ENCODE measurements around the gene HNRNPR. TPM values are rescaled to one million over a fixed set of nuclear protein-coding genes. Genes with fewer than 3 reads are reported as not detected.

HNRNPR gene
- total and polyA plus RNA-seq, 9 of the 15 experiments (the other 6 are each of a cell fraction or from before 2014, with no cell fraction given): 80.9 to 372 (median 301) TPM

DNA sequence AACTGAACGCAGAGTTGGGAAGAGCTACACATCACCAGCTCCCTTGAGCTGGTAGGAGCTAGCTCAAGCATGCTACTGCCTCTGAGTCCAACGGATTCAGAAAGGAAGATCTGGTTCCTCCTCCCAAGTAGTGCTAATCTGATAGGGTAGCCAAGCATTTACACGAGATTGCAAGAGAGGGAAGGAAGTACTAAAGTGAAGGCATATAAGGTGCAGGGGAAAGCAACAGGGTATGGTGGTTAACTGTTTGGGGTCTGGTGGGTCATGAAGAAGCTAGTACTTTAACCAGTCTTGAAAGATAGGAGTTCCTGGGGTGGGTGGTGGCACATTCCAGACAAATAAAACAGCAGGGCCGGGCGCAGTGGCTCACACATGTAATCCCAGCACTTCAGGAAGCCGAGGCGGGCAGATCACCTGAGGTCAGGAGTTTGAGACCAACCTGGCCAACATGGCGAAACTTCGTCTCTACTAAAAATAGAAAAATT lies 45.8 kb upstream of the HNRNPR start (continued):
- 0 out of 2 replicates have a peak, but pooled peaks have one; percentile 6 for TF ChIP-seq CXXC5 (CRISPR knock-in tag; IDR thresholded peaks at IDR 0.05)
- 0 out of 2 replicates have a peak, but pooled peaks have one; percentile 30 for TF ChIP-seq JUND (IDR thresholded peaks at IDR 0.05; ENCODE audit: borderline replicate concordance, low read depth, low read length)
- TF ChIP-seq JUND (tag; IDR thresholded peaks at IDR 0.05; ENCODE audit: borderline replicate concordance, low read depth, low read length): no peak; the same call in 2 of the 3 replicates
- TF ChIP-seq, protein P1, sequence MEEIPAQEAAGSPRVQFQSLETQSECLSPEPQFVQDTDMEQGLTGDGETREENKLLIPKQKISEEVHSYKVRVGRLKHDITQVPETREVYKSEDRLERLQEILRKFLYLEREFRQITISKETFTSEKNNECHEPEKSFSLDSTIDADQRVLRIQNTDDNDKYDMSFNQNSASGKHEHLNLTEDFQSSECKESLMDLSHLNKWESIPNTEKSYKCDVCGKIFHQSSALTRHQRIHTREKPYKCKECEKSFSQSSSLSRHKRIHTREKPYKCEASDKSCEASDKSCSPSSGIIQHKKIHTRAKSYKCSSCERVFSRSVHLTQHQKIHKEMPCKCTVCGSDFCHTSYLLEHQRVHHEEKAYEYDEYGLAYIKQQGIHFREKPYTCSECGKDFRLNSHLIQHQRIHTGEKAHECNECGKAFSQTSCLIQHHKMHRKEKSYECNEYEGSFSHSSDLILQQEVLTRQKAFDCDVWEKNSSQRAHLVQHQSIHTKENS (CRISPR knock-in tag; IDR thresholded peaks at IDR 0.05): no peak
- TF ChIP-seq, protein P2, sequence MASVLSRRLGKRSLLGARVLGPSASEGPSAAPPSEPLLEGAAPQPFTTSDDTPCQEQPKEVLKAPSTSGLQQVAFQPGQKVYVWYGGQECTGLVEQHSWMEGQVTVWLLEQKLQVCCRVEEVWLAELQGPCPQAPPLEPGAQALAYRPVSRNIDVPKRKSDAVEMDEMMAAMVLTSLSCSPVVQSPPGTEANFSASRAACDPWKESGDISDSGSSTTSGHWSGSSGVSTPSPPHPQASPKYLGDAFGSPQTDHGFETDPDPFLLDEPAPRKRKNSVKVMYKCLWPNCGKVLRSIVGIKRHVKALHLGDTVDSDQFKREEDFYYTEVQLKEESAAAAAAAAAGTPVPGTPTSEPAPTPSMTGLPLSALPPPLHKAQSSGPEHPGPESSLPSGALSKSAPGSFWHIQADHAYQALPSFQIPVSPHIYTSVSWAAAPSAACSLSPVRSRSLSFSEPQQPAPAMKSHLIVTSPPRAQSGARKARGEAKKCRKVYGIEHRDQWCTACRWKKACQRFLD (CRISPR knock-in tag; IDR thresholded peaks at IDR 0.05): peak; percentile 70; the same call in 1 of the 2 replicates
- TF ChIP-seq MECOM (CRISPR knock-in tag; IDR thresholded peaks at IDR 0.05): no peak
- peak; percentile 74; the same call in 1 of the 2 replicates for TF ChIP-seq ZNF175 (CRISPR knock-in tag; IDR thresholded peaks at IDR 0.05; ENCODE audit: low read depth)
- TF ChIP-seq ZNF239 (CRISPR knock-in tag; IDR thresholded peaks at IDR 0.05): peak; percentile 7; the same call in 1 of the 2 replicates
- TF ChIP-seq ZNF584 (CRISPR knock-in tag; IDR thresholded peaks at IDR 0.05; ENCODE audit: low read depth): peak; percentile 78
- TF ChIP-seq GABPA (tag; conservative IDR thresholded peaks at IDR 0.05; ENCODE audit: low read depth): peak; percentile 49
- TF ChIP-seq, protein P3, sequence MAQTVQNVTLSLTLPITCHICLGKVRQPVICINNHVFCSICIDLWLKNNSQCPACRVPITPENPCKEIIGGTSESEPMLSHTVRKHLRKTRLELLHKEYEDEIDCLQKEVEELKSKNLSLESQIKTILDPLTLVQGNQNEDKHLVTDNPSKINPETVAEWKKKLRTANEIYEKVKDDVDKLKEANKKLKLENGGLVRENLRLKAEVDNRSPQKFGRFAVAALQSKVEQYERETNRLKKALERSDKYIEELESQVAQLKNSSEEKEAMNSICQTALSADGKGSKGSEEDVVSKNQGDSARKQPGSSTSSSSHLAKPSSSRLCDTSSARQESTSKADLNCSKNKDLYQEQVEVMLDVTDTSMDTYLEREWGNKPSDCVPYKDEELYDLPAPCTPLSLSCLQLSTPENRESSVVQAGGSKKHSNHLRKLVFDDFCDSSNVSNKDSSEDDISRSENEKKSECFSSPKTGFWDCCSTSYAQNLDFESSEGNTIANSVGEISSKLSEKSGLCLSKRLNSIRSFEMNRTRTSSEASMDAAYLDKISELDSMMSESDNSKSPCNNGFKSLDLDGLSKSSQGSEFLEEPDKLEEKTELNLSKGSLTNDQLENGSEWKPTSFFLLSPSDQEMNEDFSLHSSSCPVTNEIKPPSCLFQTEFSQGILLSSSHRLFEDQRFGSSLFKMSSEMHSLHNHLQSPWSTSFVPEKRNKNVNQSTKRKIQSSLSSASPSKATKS (CRISPR knock-in tag; IDR thresholded peaks at IDR 0.05): no peak
- TF ChIP-seq ZNF589 (CRISPR knock-in tag; IDR thresholded peaks at IDR 0.05; ENCODE audit: low read depth): peak; percentile 92; the same call in 1 of the 2 replicates
- peak in 1 of 2 experiments; percentile 13; a peak in 1 of 4 replicates for TF ChIP-seq RAD21 (CRISPR knock-in tag; conservative IDR thresholded peaks at IDR 0.05 in 1 of 2, IDR thresholded peaks at IDR 0.05 in 1 of 2)
- TF ChIP-seq SPI1 (IDR thresholded peaks at IDR 0.05; ENCODE audit: borderline replicate concordance, low read depth, low read length): peak; percentile 69; the same call in 1 of the 2 replicates
- TF ChIP-seq, protein P4, sequence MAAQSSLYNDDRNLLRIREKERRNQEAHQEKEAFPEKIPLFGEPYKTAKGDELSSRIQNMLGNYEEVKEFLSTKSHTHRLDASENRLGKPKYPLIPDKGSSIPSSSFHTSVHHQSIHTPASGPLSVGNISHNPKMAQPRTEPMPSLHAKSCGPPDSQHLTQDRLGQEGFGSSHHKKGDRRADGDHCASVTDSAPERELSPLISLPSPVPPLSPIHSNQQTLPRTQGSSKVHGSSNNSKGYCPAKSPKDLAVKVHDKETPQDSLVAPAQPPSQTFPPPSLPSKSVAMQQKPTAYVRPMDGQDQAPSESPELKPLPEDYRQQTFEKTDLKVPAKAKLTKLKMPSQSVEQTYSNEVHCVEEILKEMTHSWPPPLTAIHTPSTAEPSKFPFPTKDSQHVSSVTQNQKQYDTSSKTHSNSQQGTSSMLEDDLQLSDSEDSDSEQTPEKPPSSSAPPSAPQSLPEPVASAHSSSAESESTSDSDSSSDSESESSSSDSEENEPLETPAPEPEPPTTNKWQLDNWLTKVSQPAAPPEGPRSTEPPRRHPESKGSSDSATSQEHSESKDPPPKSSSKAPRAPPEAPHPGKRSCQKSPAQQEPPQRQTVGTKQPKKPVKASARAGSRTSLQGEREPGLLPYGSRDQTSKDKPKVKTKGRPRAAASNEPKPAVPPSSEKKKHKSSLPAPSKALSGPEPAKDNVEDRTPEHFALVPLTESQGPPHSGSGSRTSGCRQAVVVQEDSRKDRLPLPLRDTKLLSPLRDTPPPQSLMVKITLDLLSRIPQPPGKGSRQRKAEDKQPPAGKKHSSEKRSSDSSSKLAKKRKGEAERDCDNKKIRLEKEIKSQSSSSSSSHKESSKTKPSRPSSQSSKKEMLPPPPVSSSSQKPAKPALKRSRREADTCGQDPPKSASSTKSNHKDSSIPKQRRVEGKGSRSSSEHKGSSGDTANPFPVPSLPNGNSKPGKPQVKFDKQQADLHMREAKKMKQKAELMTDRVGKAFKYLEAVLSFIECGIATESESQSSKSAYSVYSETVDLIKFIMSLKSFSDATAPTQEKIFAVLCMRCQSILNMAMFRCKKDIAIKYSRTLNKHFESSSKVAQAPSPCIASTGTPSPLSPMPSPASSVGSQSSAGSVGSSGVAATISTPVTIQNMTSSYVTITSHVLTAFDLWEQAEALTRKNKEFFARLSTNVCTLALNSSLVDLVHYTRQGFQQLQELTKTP (IDR thresholded peaks at IDR 0.05; ENCODE audit: low read depth in 1 of 2, partially characterized antibody in 2 of 2): peak in 1 of 2 experiments; percentile 46
- TF ChIP-seq ZBTB17 (CRISPR knock-in tag; IDR thresholded peaks at IDR 0.05): no peak
- TF ChIP-seq KAT7 (CRISPR knock-in tag; IDR thresholded peaks at IDR 0.05; ENCODE audit: borderline replicate concordance): no peak
- no peak for TF ChIP-seq ZNF282 (CRISPR knock-in tag; IDR thresholded peaks at IDR 0.05)

Data from K562 (cell line).